Spleen (tissue), 7 donors: ENCODE results near the gene FGGY.

ENCODE experiments used
- POLR2A ChIP-seq, 3 donors: fragments of 450-650 bp; IDR thresholded peaks; one replicate each; pipeline ENCODE4 v1.5.1; 2017; ENCODE audit warnings: antibody characterized with exemption in 3 of 3, mild to moderate bottlenecking in 1 of 3
- TF ChIP-seq, protein P1 (sequence below), 11 experiments: fragments of 200-600 bp in 7 of 11; fragments of 450-650 bp in 4 of 11; sonication (generic) in 4 of 11; IDR thresholded peaks in 8 of 11; conservative IDR thresholded peaks in 3 of 11; 1 replicate in 7 of 11; 2 replicates in 4 of 11; pipeline versions ENCODE4 v1.4.0 to v1.8.0; 2016 to 2021; ENCODE audit warnings: antibody characterized with exemption in 11 of 11, inconsistent platforms in 4 of 11, mild to moderate bottlenecking in 1 of 11
- donor health status: DM: no; HTN: no; CAD: no; lungs with moderate emphysema.
- donor health status: DM: no; HTN: no; CAD: no.
- donor health status: DM: no; HTN: no; CAD: no.

DNA sequence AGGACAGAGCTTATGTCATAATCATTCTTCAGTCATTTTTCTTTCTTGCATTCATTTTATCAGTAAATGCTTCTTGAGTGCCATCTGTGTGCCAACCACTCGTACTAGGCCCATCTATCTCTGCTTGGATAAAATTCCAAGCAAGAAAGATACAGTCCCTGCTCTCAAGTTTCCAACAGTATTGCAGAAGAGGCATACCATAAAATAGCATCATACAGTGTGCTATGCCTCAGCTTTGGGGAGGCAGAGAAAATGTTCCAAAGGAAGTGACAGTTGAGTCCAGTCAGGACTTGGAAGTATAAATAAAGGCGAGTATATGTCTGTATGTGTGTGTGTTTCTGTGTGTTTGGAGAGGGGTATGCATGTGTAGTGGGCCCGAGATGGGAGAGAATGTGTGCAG lies 404.5 kb downstream of the FGGY start:
- TF ChIP-seq POLR2A (IDR thresholded peaks at IDR 0.05): no peak
- TF ChIP-seq, protein P1, sequence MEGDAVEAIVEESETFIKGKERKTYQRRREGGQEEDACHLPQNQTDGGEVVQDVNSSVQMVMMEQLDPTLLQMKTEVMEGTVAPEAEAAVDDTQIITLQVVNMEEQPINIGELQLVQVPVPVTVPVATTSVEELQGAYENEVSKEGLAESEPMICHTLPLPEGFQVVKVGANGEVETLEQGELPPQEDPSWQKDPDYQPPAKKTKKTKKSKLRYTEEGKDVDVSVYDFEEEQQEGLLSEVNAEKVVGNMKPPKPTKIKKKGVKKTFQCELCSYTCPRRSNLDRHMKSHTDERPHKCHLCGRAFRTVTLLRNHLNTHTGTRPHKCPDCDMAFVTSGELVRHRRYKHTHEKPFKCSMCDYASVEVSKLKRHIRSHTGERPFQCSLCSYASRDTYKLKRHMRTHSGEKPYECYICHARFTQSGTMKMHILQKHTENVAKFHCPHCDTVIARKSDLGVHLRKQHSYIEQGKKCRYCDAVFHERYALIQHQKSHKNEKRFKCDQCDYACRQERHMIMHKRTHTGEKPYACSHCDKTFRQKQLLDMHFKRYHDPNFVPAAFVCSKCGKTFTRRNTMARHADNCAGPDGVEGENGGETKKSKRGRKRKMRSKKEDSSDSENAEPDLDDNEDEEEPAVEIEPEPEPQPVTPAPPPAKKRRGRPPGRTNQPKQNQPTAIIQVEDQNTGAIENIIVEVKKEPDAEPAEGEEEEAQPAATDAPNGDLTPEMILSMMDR (IDR thresholded peaks at IDR 0.05 in 8 of 11, conservative IDR thresholded peaks at IDR 0.05 in 3 of 11): no peak
